ENCODE results near the gene MRTFA.

MRTFA gene

DNA sequence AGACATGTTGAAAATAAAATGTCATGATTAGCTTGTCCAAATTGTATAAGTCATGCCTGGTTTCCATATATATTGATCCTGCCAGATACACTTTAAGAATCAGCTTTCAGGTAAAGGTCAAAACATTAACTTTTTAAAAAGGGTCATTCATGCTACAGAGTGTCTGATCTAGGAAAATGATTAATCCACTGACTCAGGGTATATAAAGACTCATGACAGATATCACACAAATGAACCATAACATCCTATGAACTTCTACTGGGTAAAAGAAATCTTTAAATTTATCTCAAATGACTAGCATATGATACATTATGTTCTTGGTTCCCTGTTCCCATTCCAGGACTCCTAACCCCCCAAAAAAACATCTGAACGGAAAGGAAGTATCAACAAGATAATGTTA is 11.7 kb downstream of the MRTFA start:
- no peaks in the 10 kb centered on the region for H3K36me3 ChIP-seq (ENCODE audit: low read length)
- no peak overlapping the region for H3K4me2 ChIP-seq (ENCODE audit: low read depth, low read length, poor library complexity, severe bottlenecking)
- H3F3A ChIP-seq (ENCODE audit: insufficient read depth): peaks cover 8% of the 10 kb centered on the region; the same call in 1 of the 2 replicates
- no peaks in the 10 kb centered on the region for H3K9me3 ChIP-seq (ENCODE audit: insufficient read depth, low read length)
- TF ChIP-seq CTCF (IDR thresholded peaks at IDR 0.05; ENCODE audit: insufficient read depth, low read length, poor library complexity, severe bottlenecking) (no peak), EZH2phosphoT487 (conservative IDR thresholded peaks at IDR 0.05; ENCODE audit: low read length) (no peak)
- H3K27me3 ChIP-seq (ENCODE audit: low read length): no peaks in the 10 kb centered on the region
- no peak overlapping the region for H3K4me3 ChIP-seq (ENCODE audit: insufficient read depth, low read length, poor library complexity, severe bottlenecking)
- H3K79me2 ChIP-seq (ENCODE audit: insufficient read depth, low read length): peaks cover 99% of the 10 kb centered on the region
- H2AFZ ChIP-seq (ENCODE audit: low read depth, low read length, severe bottlenecking): no peak overlapping the region
- no peak overlapping the region for H3K9ac ChIP-seq (ENCODE audit: low read length)
- H3K9me2 ChIP-seq (replicated peaks; ENCODE audit: insufficient read depth, low read length): no peaks in the 10 kb centered on the region
- peaks cover 22% of the 10 kb centered on the region; the same call in 1 of the 2 replicates for H4K20me1 ChIP-seq (ENCODE audit: low read depth, low read length)
- H3K27ac ChIP-seq (ENCODE audit: low read depth, low read length): no peak overlapping the region

DNA sequence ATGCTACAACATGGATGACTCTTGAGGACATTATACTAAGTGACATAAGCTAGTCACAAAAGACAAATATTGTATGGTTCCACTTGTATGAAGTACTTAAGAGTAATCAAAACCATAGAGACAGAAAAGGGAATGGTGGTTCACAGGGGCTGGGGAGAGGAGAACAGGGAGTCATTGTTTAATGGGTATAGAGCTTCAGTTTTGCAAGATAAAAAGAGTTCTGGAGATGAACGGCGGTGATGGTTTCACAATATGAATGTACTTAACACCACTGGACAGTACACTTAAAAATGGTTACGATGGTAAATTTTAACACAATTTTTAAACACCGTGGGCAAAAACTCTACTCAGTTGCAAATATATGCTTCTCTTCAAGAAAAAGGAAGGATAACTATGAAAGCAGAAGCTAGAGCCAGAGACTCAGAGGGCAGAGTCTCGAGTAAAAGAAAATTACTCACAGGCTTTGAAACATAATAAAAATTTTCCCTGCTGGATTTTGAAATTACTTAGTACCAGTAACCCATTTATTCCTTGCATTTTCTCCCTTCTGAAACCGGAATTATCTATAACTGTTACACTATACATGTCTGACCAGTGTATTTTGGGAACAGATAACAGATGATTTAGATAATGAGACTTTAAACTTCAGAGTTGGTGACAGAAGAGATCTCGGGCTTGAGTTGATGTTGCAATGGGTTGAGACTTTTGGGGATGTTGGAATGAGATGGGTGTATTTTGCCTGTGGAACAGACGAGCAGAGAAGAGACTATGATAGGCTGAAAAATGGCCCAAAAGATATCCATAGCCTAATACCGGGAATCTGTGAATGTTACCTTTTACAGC is 15.0 kb downstream of the MRTFA start:
- H3K27ac ChIP-seq (ENCODE audit: low read depth, low read length): no peak overlapping the region
- H3K9ac ChIP-seq (ENCODE audit: low read length): no peak overlapping the region
- H3F3A ChIP-seq (ENCODE audit: insufficient read depth): peaks cover 12% of the 10 kb centered on the region; the same call in 1 of the 2 replicates
- no peak overlapping the region for H2AFZ ChIP-seq (ENCODE audit: low read depth, low read length, severe bottlenecking)
- no peak for TF ChIP-seq CTCF (IDR thresholded peaks at IDR 0.05; ENCODE audit: insufficient read depth, low read length, poor library complexity, severe bottlenecking)
- no peak for TF ChIP-seq EZH2phosphoT487 (conservative IDR thresholded peaks at IDR 0.05; ENCODE audit: low read length)
- no peaks in the 10 kb centered on the region for H3K9me2 ChIP-seq (replicated peaks; ENCODE audit: insufficient read depth, low read length)
- H4K20me1 ChIP-seq (ENCODE audit: low read depth, low read length): peaks cover 13% of the 10 kb centered on the region; the same call in 1 of the 2 replicates
- H3K4me3 ChIP-seq (ENCODE audit: insufficient read depth, low read length, poor library complexity, severe bottlenecking): no peak overlapping the region
- no peaks in the 10 kb centered on the region for H3K27me3 ChIP-seq (ENCODE audit: low read length)
- no peaks in the 10 kb centered on the region for H3K36me3 ChIP-seq (ENCODE audit: low read length)
- H3K79me2 ChIP-seq (ENCODE audit: insufficient read depth, low read length): peaks cover 96% of the 10 kb centered on the region
- no peaks in the 10 kb centered on the region for H3K9me3 ChIP-seq (ENCODE audit: insufficient read depth, low read length)
- H3K4me2 ChIP-seq (ENCODE audit: low read depth, low read length, poor library complexity, severe bottlenecking): no peak overlapping the region

GRCh38 chr22:40620464-40621046 is 16.0 kb downstream of the MRTFA start:
- Histone ChIP-seq H2AFZ (ENCODE audit: low read depth, low read length, severe bottlenecking) (no peak overlapping the region), H3K27ac (ENCODE audit: low read depth, low read length) (no peak overlapping the region), H3K79me2 (ENCODE audit: insufficient read depth, low read length) (peaks cover 96% of the 10 kb centered on the region), H3F3A (ENCODE audit: insufficient read depth) (peaks cover 12% of the 10 kb centered on the region; the same call in 1 of the 2 replicates), H3K4me2 (ENCODE audit: low read depth, low read length, poor library complexity, severe bottlenecking) (no peak overlapping the region), H3K9ac (ENCODE audit: low read length) (no peak overlapping the region), H4K20me1 (ENCODE audit: low read depth, low read length) (peaks cover 17% of the 10 kb centered on the region; the same call in 1 of the 2 replicates), H3K36me3 (ENCODE audit: low read length) (no peaks in the 10 kb centered on the region), H3K27me3 (ENCODE audit: low read length) (no peaks in the 10 kb centered on the region), H3K4me3 (ENCODE audit: insufficient read depth, low read length, poor library complexity, severe bottlenecking) (no peak overlapping the region), H3K9me3 (ENCODE audit: insufficient read depth, low read length) (no peaks in the 10 kb centered on the region), H3K9me2 (replicated peaks; ENCODE audit: insufficient read depth, low read length) (no peaks in the 10 kb centered on the region)
- TF ChIP-seq EZH2phosphoT487 (conservative IDR thresholded peaks at IDR 0.05; ENCODE audit: low read length) (no peak), CTCF (IDR thresholded peaks at IDR 0.05; ENCODE audit: insufficient read depth, low read length, poor library complexity, severe bottlenecking) (no peak)

Measured in SU-DHL-6 (cell line).